Measurements from ENCODE around the gene GRIK4. TPM values are rescaled to one million over a fixed set of nuclear protein-coding genes. Genes with fewer than 3 reads are reported as not detected.

Gene GRIK4
- total and polyA plus RNA-seq, 8 donors: 0.02 TPM; not detected in 7

DNA sequence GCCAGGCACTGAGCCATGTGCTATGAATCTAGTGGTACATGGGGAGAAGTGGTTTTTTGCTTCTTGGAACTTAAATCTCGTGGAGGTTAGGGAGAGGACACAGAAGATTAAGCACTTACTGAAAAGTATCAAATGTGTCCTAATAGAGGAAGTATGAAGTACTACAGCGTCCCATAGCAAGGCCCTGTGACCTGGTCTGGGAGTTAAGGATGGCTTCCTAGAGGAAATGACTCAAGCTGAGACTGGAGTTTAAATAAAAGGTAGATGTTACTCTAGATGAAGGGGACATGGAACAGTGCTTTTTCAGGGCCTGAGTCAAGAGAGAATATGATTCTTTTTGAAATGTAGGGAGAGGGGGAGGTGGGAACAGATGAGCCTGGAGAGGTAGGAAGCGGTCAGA is 202.9 kb downstream of the GRIK4 start:
- ATAC-seq: no peak
- WGBS, 2 donors: 61 to 69% methylated on average over 3 of the region's 3 CpGs
- no peaks in the 10 kb centered on the region for H3K27me3 ChIP-seq
- no peaks in the 10 kb centered on the region for H3K4me1 ChIP-seq
- no peaks in the 10 kb centered on the region for H3K36me3 ChIP-seq
- TF ChIP-seq, protein P1, sequence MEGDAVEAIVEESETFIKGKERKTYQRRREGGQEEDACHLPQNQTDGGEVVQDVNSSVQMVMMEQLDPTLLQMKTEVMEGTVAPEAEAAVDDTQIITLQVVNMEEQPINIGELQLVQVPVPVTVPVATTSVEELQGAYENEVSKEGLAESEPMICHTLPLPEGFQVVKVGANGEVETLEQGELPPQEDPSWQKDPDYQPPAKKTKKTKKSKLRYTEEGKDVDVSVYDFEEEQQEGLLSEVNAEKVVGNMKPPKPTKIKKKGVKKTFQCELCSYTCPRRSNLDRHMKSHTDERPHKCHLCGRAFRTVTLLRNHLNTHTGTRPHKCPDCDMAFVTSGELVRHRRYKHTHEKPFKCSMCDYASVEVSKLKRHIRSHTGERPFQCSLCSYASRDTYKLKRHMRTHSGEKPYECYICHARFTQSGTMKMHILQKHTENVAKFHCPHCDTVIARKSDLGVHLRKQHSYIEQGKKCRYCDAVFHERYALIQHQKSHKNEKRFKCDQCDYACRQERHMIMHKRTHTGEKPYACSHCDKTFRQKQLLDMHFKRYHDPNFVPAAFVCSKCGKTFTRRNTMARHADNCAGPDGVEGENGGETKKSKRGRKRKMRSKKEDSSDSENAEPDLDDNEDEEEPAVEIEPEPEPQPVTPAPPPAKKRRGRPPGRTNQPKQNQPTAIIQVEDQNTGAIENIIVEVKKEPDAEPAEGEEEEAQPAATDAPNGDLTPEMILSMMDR (IDR thresholded peaks at IDR 0.05): no peak
- no peak overlapping the region for H3K27ac ChIP-seq
- H3K9me3 ChIP-seq: no peaks in the 10 kb centered on the region
- H3K4me3 ChIP-seq: no peak overlapping the region
- DNase-seq: no peak
- no peak for FAIRE-seq
- intact Hi-C loops (cut with DNase I): no loop called here

DNA sequence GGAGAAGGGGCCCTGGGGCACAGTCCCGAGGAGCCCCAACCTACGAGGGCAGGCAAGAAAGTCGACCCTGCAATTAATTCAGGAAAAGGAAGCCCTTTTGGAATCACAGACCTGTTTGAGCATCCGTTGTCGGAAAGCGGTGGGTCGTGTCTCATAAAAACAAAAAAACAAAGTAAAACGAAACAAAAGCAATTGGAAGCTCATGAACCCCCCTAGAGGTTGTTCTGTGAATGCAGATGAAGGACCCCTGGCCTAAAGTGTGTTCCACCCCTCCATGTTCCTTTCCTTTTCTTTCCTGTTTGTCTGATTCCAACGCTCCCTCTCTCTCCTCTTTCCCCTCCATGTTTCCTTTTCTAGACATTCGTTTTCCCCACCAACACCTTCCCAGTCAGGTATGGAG is 203.7 kb downstream of the GRIK4 start:
- TF ChIP-seq, protein P1 (IDR thresholded peaks at IDR 0.05): peak in 1 of 4 donors; percentile 9
- intact Hi-C loops (cut with DNase I): no loop called here
- no peaks in the 10 kb centered on the region for H3K27me3 ChIP-seq
- 41 to 53% methylated on average over 10 of the region's 10 CpGs for WGBS, 2 donors
- ATAC-seq (no peak), DNase-seq (no peak), FAIRE-seq (no peak)
- H3K36me3 ChIP-seq: no peaks in the 10 kb centered on the region
- no peaks in the 10 kb centered on the region for H3K9me3 ChIP-seq
- no peaks in the 10 kb centered on the region for H3K4me1 ChIP-seq
- no peak overlapping the region for H3K27ac ChIP-seq
- no peak overlapping the region for H3K4me3 ChIP-seq

GRCh38 chr11:120717042-120717441 is 205.5 kb downstream of the GRIK4 start:
- TF ChIP-seq, protein P1 (IDR thresholded peaks at IDR 0.05): no peak
- no peaks in the 10 kb centered on the region for H3K36me3 ChIP-seq
- H3K27ac ChIP-seq: no peak overlapping the region
- ATAC-seq (no peak), FAIRE-seq (no peak), DNase-seq (no peak)
- no peaks in the 10 kb centered on the region for H3K27me3 ChIP-seq
- no peaks in the 10 kb centered on the region for H3K4me1 ChIP-seq
- no peak overlapping the region for H3K4me3 ChIP-seq
- WGBS, 2 donors: 65 to 72% methylated on average over 11 of the region's 11 CpGs
- H3K9me3 ChIP-seq: no peaks in the 10 kb centered on the region
- intact Hi-C loops (cut with DNase I): no loop called here

DNA sequence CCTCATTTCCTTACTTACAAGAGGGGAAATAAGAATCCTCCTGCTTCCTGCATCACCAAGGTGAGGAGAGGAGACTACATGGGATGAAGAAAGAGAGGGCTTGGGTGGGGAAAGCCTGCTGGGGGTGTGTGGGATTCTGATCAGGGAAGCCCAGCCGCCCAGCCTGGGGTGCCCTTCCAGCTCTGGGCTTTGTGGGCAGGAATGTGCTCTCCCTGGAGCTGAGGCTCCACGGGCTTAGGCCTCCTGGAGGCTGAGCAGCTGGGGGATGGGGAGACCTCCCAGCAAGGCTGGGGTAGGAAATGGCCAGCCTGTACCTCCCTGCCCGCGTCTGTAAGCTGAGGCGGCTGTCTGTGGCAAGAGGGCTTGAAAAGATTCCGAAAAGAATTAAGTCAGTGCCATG is 206.1 kb downstream of the GRIK4 start:
- Histone ChIP-seq H3K4me3 (no peak overlapping the region), H3K27ac (no peak overlapping the region), H3K4me1 (no peaks in the 10 kb centered on the region), H3K27me3 (no peaks in the 10 kb centered on the region), H3K36me3 (no peaks in the 10 kb centered on the region), H3K9me3 (no peaks in the 10 kb centered on the region)
- FAIRE-seq (no peak), DNase-seq (no peak), ATAC-seq (no peak)
- TF ChIP-seq, protein P1 (IDR thresholded peaks at IDR 0.05): no peak
- 65 to 85% methylated on average over 6 of the region's 6 CpGs for WGBS, 2 donors
- intact Hi-C loops (cut with DNase I): no loop called here

DNA sequence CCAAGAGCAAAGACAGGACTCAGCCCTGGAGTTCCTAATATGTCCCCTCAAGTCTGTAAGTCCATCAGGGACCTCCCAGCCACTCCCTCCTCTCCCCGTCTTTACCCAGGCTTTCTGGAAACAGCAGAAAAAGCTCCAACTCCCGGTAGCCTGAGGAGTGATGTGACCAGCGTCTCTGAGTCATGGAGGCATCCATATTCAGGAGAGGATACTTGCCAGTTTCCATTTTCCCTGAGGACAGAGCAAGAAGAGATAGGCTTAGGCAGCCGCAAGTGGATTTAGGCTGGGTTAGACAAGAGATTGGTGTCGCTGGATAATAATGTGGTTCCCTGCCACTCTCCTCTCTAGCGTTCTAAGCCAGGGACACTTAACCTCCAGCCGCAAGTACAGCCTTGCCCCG is 206.6 kb downstream of the GRIK4 start:
- ATAC-seq: no peak

More for the DNA sequence above, 206.6 kb downstream of the GRIK4 start:
- no peaks in the 10 kb centered on the region for H3K4me1 ChIP-seq
- no peaks in the 10 kb centered on the region for H3K27me3 ChIP-seq
- H3K27ac ChIP-seq: no peak overlapping the region
- no peaks in the 10 kb centered on the region for H3K36me3 ChIP-seq
- no peaks in the 10 kb centered on the region for H3K9me3 ChIP-seq
- intact Hi-C loops (cut with DNase I): no loop called here
- no peak for DNase-seq
- TF ChIP-seq, protein P1 (IDR thresholded peaks at IDR 0.05): no peak
- no peak overlapping the region for H3K4me3 ChIP-seq
- WGBS, 2 donors: 75 to 80% methylated on average over 8 of the region's 8 CpGs
- FAIRE-seq: no peak

Data from pancreas (tissue), 10 donors.